Ishikawa (cell line): Measurements from ENCODE around the gene EMC6.

Experiments used
- CEBPB ChIP-seq: IDR thresholded peaks from 2 replicates; pipeline ENCODE4 v1.6.1; 2012
- CREB1 ChIP-seq: IDR thresholded peaks from 2 replicates; pipeline ENCODE4 v1.6.1; 2012; ENCODE audit warnings: low read depth
- EGR1 ChIP-seq: IDR thresholded peaks from 2 replicates; pipeline ENCODE4 v1.6.1; 2012
- EP300 ChIP-seq: IDR thresholded peaks from 2 replicates; pipeline ENCODE4 v1.6.1; 2012; ENCODE audit warnings: borderline replicate concordance
- FOXM1 ChIP-seq: IDR thresholded peaks from 2 replicates; pipeline ENCODE4 v1.6.1; 2012; ENCODE audit warnings: low read depth, borderline replicate concordance
- MAX ChIP-seq: IDR thresholded peaks from 2 replicates; pipeline ENCODE4 v1.6.1; 2012
- NFIC ChIP-seq: IDR thresholded peaks from 2 replicates; pipeline ENCODE4 v1.6.1; 2012
- RAD21 ChIP-seq: IDR thresholded peaks from 2 replicates; pipeline ENCODE4 v1.6.1; 2012; ENCODE audit warnings: low read depth
- REST ChIP-seq: IDR thresholded peaks from 2 replicates; pipeline ENCODE4 v1.6.1; 2012; ENCODE audit warnings: low read depth, mild to moderate bottlenecking
- TAF1 ChIP-seq: IDR thresholded peaks from 2 replicates; pipeline ENCODE4 v1.6.1; 2012; ENCODE audit warnings: low read depth, mild to moderate bottlenecking
- TCF12 ChIP-seq: IDR thresholded peaks from 2 replicates; pipeline ENCODE4 v1.6.1; 2012; ENCODE audit warnings: low read depth
- TEAD4 ChIP-seq: IDR thresholded peaks from 2 replicates; pipeline ENCODE4 v1.6.1; 2012
- YY1 ChIP-seq: IDR thresholded peaks from 2 replicates; pipeline ENCODE4 v1.6.1; 2012; ENCODE audit warnings: low read depth
- ZBTB7A ChIP-seq: IDR thresholded peaks from 2 replicates; pipeline ENCODE4 v1.6.1; 2012; ENCODE audit warnings: low read depth
- TF ChIP-seq, protein P1 (sequence below): IDR thresholded peaks from 2 replicates; pipeline ENCODE4 v1.6.1; 2012

The EMC6 gene

GRCh38 chr17:3681565-3681964 lies 13.0 kb downstream of the EMC6 start:
- TF ChIP-seq RAD21 (no peak), NFIC (no peak), CEBPB (no peak), REST (no peak), EGR1 (no peak), TCF12 (no peak), EP300 (no peak), YY1 (no peak), TAF1 (no peak), TEAD4 (no peak), FOXM1 (no peak), MAX (no peak)
- TF ChIP-seq, protein P1, sequence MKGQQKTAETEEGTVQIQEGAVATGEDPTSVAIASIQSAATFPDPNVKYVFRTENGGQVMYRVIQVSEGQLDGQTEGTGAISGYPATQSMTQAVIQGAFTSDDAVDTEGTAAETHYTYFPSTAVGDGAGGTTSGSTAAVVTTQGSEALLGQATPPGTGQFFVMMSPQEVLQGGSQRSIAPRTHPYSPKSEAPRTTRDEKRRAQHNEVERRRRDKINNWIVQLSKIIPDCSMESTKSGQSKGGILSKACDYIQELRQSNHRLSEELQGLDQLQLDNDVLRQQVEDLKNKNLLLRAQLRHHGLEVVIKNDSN, result no peak

DNA sequence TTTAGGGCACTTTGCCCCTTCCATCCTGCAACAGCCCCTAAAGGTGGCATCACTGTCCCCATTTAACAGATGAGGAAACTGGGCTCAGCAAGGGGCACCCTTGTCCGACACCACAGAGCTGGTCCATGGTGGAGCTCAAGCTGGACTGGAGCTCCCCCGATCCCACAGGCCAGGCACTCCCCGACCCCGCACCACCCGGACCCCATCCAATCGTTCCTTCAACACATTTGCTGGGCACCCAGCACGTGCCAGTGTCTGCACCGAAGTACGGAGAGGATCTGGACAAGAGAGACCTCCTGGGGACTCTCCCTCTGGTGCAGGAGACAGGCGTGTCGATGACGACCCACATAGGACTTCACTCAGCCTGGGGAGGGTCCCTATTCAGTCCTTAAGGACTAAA lies 13.4 kb downstream of the EMC6 start:
- no peak for TF ChIP-seq TCF12
- TF ChIP-seq MAX, result no peak
- no peak for TF ChIP-seq CEBPB
- TF ChIP-seq YY1, result no peak
- no peak for TF ChIP-seq ZBTB7A
- TF ChIP-seq, protein P1, result no peak
- no peak for TF ChIP-seq TEAD4
- no peak for TF ChIP-seq EP300
- TF ChIP-seq FOXM1, result no peak
- TF ChIP-seq TAF1, result no peak
- TF ChIP-seq REST, result no peak
- TF ChIP-seq EGR1, result no peak
- no peak for TF ChIP-seq RAD21
- no peak for TF ChIP-seq CREB1

GRCh38 chr17:3683054-3683511 lies 14.5 kb downstream of the EMC6 start:
- peak; percentile 68 for TF ChIP-seq RAD21
- no peak for TF ChIP-seq MAX
- TF ChIP-seq FOXM1, result no peak
- no peak for TF ChIP-seq CREB1

GRCh38 chr17:3685174-3685573 lies 16.6 kb downstream of the EMC6 start:
- TF ChIP-seq MAX (no peak), TAF1 (no peak), TCF12 (no peak), TEAD4 (no peak)
- TF ChIP-seq, protein P1, result no peak

DNA sequence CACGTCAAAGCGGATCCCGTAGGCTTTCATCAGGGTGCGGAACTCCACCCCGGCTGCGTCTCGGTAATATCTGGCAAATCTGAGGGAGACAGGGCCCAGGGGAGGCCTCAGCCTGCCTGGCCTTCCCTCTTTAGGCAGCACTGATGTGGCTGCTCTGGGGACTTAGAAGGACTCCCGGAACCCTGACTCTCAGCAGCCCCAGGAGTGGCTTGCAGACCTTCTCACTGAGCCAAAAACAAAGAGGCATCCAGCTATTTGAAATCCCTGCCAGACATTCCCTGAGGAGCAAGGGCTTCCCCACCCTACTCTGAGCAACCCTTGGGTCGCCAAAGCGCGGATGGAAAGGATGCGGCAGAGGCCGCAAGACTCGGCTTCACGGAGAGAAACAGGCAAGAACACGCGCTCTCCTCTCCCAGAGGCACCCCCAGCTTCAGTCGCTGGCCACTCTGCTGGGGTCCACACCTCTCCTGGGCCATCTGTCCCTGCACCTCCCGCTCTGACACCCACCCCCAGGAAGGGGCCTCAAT lies 19.5 kb downstream of the EMC6 start:
- TF ChIP-seq RAD21 (no peak), YY1 (no peak)
- TF ChIP-seq, protein P1, result no peak

DNA sequence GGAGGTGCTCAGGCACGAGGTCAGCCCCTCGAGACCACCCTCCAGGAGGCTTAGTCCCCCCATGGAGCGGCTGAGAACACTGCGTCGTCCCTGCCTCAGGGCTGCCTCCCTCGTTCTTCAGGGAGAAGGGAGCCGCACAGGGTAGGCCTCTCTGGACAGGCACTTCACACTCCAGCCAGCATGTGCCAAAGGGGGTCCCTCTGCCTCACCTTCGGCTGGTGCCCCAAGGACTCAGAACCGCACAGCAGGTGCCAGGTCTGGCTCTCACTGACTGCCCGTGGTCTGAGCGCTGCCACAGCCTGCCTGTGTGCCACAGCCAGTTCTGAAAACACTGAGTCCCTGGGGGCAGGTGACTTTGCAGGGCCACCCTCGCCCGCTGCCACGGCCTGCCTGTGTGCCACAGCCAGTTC lies 20.2 kb downstream of the EMC6 start:
- TF ChIP-seq TCF12 (no peak), CEBPB (no peak)
- TF ChIP-seq, protein P1, result no peak
